ENCODE measurements around the gene LIMS4. TPM values are rescaled to one million over a fixed set of nuclear protein-coding genes. Genes with fewer than 3 reads are reported as not detected.
"Not testable (repeated sequence)": the region's sequence is repeated elsewhere in the genome, so short reads cannot be mapped to it uniquely, and the experiment has no call there.

The LIMS4 gene
- total RNA-seq, 1 donor from 2014 or later, result 1.3 TPM

- H3K36me3 Mint-ChIP-seq (ENCODE audit: low read depth, unreplicated experiment), result not testable (repeated sequence)
Observed at GRCh38 chr2:110456291-110457213, 16.1 kb downstream of the LIMS4 start.

GRCh38 chr2:110455080-110455670 lies 17.4 kb downstream of the LIMS4 start:
- H3K4me1 ChIP-seq (ENCODE audit: insufficient read depth, low read length); H3K27ac Mint-ChIP-seq (ENCODE audit: unreplicated experiment); H3K79me2 ChIP-seq (ENCODE audit: insufficient read depth, low read length); H3K36me3 ChIP-seq (ENCODE audit: insufficient read depth, low read length); H3K27me3 Mint-ChIP-seq (ENCODE audit: low read depth, unreplicated experiment); H4K20me1 ChIP-seq (ENCODE audit: insufficient read depth, low read length); H3K4me3 Mint-ChIP-seq (ENCODE audit: unreplicated experiment); DNase-seq (ENCODE audit: low read depth); H3K9ac ChIP-seq (ENCODE audit: low read length); H3K9me3 ChIP-seq (ENCODE audit: insufficient read depth, low read depth, low read length); H3K27ac ChIP-seq (ENCODE audit: low read depth, low read length); H3K4me3 ChIP-seq (ENCODE audit: insufficient read depth, low read depth, low read length); H3K36me3 Mint-ChIP-seq (ENCODE audit: low read depth, unreplicated experiment); H3K27me3 ChIP-seq (ENCODE audit: insufficient read depth, low read length); H3K4me1 Mint-ChIP-seq (ENCODE audit: low read depth, unreplicated experiment); H3K9me3 Mint-ChIP-seq (ENCODE audit: unreplicated experiment); H3K4me2 ChIP-seq (ENCODE audit: low read length); FAIRE-seq; H2AFZ ChIP-seq (ENCODE audit: low read depth, low read length): not testable (repeated sequence)

More at GRCh38 chr2:110456291-110457213, 16.1 kb downstream of the LIMS4 start:
- not testable (repeated sequence) for DNase-seq (ENCODE audit: low read depth); FAIRE-seq; H3K4me2 ChIP-seq (ENCODE audit: low read length); H3K9me3 Mint-ChIP-seq (ENCODE audit: unreplicated experiment); H3K27ac ChIP-seq (ENCODE audit: low read depth, low read length); H3K27me3 ChIP-seq (ENCODE audit: insufficient read depth, low read length); H3K4me3 Mint-ChIP-seq (ENCODE audit: unreplicated experiment); H3K9me3 ChIP-seq (ENCODE audit: insufficient read depth, low read depth, low read length); H4K20me1 ChIP-seq (ENCODE audit: insufficient read depth, low read length); H2AFZ ChIP-seq (ENCODE audit: low read depth, low read length); H3K4me1 Mint-ChIP-seq (ENCODE audit: low read depth, unreplicated experiment); H3K27me3 Mint-ChIP-seq (ENCODE audit: low read depth, unreplicated experiment); H3K36me3 ChIP-seq (ENCODE audit: insufficient read depth, low read length); H3K4me1 ChIP-seq (ENCODE audit: insufficient read depth, low read length); H3K79me2 ChIP-seq (ENCODE audit: insufficient read depth, low read length); H3K9ac ChIP-seq (ENCODE audit: low read length); H3K27ac Mint-ChIP-seq (ENCODE audit: unreplicated experiment); H3K4me3 ChIP-seq (ENCODE audit: insufficient read depth, low read depth, low read length)

GRCh38 chr2:110450951-110451350 lies 21.7 kb downstream of the LIMS4 start:
- not testable (repeated sequence) for H3K9me3 Mint-ChIP-seq (ENCODE audit: unreplicated experiment); H3K36me3 Mint-ChIP-seq (ENCODE audit: low read depth, unreplicated experiment); H3K27ac ChIP-seq (ENCODE audit: low read depth, low read length); H3K27me3 ChIP-seq (ENCODE audit: insufficient read depth, low read length); H3K4me1 ChIP-seq (ENCODE audit: insufficient read depth, low read length); H2AFZ ChIP-seq (ENCODE audit: low read depth, low read length); DNase-seq (ENCODE audit: low read depth); H3K9me3 ChIP-seq (ENCODE audit: insufficient read depth, low read depth, low read length); H3K79me2 ChIP-seq (ENCODE audit: insufficient read depth, low read length); H3K4me3 Mint-ChIP-seq (ENCODE audit: unreplicated experiment); H3K4me1 Mint-ChIP-seq (ENCODE audit: low read depth, unreplicated experiment); H4K20me1 ChIP-seq (ENCODE audit: insufficient read depth, low read length); H3K27me3 Mint-ChIP-seq (ENCODE audit: low read depth, unreplicated experiment); H3K4me2 ChIP-seq (ENCODE audit: low read length); H3K27ac Mint-ChIP-seq (ENCODE audit: unreplicated experiment); H3K36me3 ChIP-seq (ENCODE audit: insufficient read depth, low read length); FAIRE-seq; H3K9ac ChIP-seq (ENCODE audit: low read length); H3K4me3 ChIP-seq (ENCODE audit: insufficient read depth, low read depth, low read length)

- not testable (repeated sequence) for H3K4me1 ChIP-seq (ENCODE audit: insufficient read depth, low read length); H3K4me3 Mint-ChIP-seq (ENCODE audit: unreplicated experiment); H3K27ac Mint-ChIP-seq (ENCODE audit: unreplicated experiment); H3K9me3 ChIP-seq (ENCODE audit: insufficient read depth, low read depth, low read length); FAIRE-seq; DNase-seq (ENCODE audit: low read depth); H3K4me1 Mint-ChIP-seq (ENCODE audit: low read depth, unreplicated experiment); H3K4me2 ChIP-seq (ENCODE audit: low read length); H3K9me3 Mint-ChIP-seq (ENCODE audit: unreplicated experiment); H3K27ac ChIP-seq (ENCODE audit: low read depth, low read length); H3K27me3 Mint-ChIP-seq (ENCODE audit: low read depth, unreplicated experiment); H3K4me3 ChIP-seq (ENCODE audit: insufficient read depth, low read depth, low read length); H2AFZ ChIP-seq (ENCODE audit: low read depth, low read length); H3K9ac ChIP-seq (ENCODE audit: low read length); H3K36me3 ChIP-seq (ENCODE audit: insufficient read depth, low read length); H4K20me1 ChIP-seq (ENCODE audit: insufficient read depth, low read length); H3K79me2 ChIP-seq (ENCODE audit: insufficient read depth, low read length); H3K36me3 Mint-ChIP-seq (ENCODE audit: low read depth, unreplicated experiment); H3K27me3 ChIP-seq (ENCODE audit: insufficient read depth, low read length)
Observed at GRCh38 chr2:110449127-110449947, 23.3 kb downstream of the LIMS4 start.

GRCh38 chr2:110446644-110447043 lies 26.0 kb downstream of the LIMS4 start:
- not testable (repeated sequence) for H3K27ac ChIP-seq (ENCODE audit: low read depth, low read length); H2AFZ ChIP-seq (ENCODE audit: low read depth, low read length); H3K9me3 Mint-ChIP-seq (ENCODE audit: unreplicated experiment); H3K4me1 ChIP-seq (ENCODE audit: insufficient read depth, low read length); DNase-seq (ENCODE audit: low read depth); H4K20me1 ChIP-seq (ENCODE audit: insufficient read depth, low read length); H3K79me2 ChIP-seq (ENCODE audit: insufficient read depth, low read length); H3K36me3 Mint-ChIP-seq (ENCODE audit: low read depth, unreplicated experiment); H3K36me3 ChIP-seq (ENCODE audit: insufficient read depth, low read length); FAIRE-seq; H3K9ac ChIP-seq (ENCODE audit: low read length); H3K4me2 ChIP-seq (ENCODE audit: low read length); H3K4me1 Mint-ChIP-seq (ENCODE audit: low read depth, unreplicated experiment); H3K4me3 Mint-ChIP-seq (ENCODE audit: unreplicated experiment); H3K27ac Mint-ChIP-seq (ENCODE audit: unreplicated experiment); H3K27me3 ChIP-seq (ENCODE audit: insufficient read depth, low read length); H3K27me3 Mint-ChIP-seq (ENCODE audit: low read depth, unreplicated experiment); H3K4me3 ChIP-seq (ENCODE audit: insufficient read depth, low read depth, low read length); H3K9me3 ChIP-seq (ENCODE audit: insufficient read depth, low read depth, low read length)

All from astrocyte (in vitro differentiated cells and primary cell).